GM12865 (cell line): Measurements from ENCODE around the gene DPP3.

Experiments used
- DNase-seq: peaks from one replicate; pipeline ENCODE4 v3.0.0; 2010; ENCODE audit warnings: low read depth
- H3K4me3 ChIP-seq: 2 replicates; pipeline ENCODE4 v1.5.1; 2011; ENCODE audit warnings: mild to moderate bottlenecking, low read depth, low read length, control low read depth
- CTCF ChIP-seq: IDR thresholded peaks from 2 replicates; pipeline ENCODE4 v1.5.1; 2011; ENCODE audit warnings: low read length, control low read depth, low read depth, inconsistent platforms; ENCODE audit not compliant: insufficient read depth; ENCODE audit errors: missing control alignments

Gene DPP3

DNA sequence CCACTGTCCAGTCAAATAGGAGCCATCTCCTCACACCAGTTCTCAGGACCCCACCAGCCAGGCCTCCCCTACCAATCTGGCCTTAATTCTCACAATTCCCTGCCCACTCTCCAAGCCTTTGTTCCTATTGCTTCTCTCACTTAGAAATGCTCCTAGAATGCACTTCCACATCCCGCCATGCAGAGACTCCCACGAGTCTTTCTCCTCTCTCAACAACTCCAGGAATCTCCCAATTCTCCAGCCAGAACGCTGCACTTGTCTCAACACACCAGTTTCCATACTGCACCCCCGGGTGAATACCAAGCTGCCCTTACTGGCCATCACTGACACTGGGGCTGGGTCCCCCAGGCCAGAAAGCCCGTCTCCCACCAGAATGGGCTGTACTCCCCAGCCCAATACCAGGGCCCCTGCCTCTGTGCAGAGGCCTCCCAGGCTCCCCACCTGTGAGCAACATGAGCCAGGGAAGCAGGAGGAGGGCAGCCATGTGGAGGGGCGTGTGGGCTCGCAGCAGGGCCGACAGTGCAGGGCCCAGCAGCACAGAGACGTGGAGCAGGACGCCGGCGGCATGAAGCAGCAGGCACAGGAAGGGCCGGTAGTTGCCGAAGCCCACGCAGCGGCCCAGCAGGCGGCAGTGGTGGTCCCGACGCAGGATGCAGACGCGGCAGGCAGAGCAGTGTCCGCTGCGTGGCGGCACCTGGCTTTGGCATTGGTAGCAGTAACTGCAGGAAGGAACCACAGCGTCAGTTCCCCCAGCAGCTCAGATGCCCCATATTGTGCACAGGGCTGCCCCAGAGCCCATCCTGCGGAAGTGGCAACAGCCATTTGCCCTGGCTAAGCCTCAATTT is 63.3 kb downstream of the DPP3 start:
- peak overlapping the region; percentile 88 for H3K4me3 ChIP-seq
- DNase-seq: peak; percentile 90
- peak; percentile 70 for TF ChIP-seq CTCF

DNA sequence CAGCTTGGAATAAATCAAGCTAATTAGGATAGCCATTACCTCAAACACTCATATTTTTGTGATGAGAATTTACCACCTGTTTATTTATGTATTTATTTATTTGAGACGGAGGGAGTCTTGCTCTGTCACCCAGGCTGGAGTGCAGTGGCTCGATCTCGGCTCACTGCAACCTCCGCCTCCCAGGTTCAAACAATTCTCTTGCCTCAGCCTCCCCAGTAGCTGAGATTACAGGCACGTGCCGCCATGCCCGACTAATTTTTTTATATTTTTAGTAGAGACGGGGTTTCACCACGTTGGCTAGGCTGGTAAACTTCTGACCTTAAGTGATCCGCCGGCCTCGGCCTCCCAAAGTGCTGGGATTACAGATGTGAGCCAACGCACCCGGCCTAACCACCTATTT is 64.7 kb downstream of the DPP3 start:
- H3K4me3 ChIP-seq: peak overlapping the region; percentile 88
- DNase-seq: peak; percentile 25

DNA sequence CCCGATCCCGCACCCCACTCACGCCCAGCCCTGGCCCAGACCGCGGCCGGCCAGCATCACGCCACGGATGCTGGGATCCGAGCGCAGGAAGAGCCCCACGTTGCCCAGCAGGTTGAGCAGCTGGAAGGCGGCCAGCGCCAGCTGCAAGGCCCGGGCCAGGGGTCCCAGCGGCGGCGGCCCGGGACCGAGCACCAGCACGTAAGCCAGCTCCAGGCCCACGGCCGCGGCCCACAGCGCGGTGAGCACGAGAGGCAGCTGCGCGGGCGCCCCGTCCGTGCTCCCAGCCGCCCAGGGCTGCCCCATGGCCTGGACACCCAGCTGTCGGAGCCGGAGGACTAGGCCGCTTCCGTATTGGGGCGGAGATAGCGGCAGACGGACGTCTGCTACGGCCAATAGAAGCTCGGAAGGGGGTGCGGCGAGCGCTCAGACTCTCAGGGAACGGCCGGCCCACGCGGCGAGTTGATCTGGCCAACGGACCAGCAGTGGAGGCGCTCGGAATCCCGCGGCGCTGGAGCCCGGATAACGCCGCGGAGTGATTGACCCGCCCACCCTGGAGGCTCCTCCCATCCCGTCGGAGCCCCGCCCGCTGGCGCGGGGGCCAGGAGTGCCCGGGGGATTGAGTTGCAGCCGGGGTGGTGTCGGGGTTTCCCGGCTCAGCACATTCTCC is 65.6 kb downstream of the DPP3 start, which contains the start of gene ZDHHC24:
Gene ZDHHC24 (minus strand): TSS at position 348 of the 667 bp plus-strand sequence. CDS start 45 bp downstream, at position 303.
- peak within 1 kb of the TSS; percentile 88 for H3K4me3 ChIP-seq
- DNase-seq: peak; percentile 98
- no peak for TF ChIP-seq CTCF

GRCh38 chr11:66546368-66546965 is 66.2 kb downstream of the DPP3 start, which contains the start of gene ACTN3:
Gene ACTN3, plus strand, starts transcription at chr11:66546903. Its CDS starts 35 bp downstream, at chr11:66546938.
- H3K4me3 ChIP-seq: peak within 1 kb of the TSS; percentile 88
- DNase-seq: peak; percentile 32
- TF ChIP-seq CTCF: no peak

- peak; percentile 16 for DNase-seq
- no peak overlapping the region; the same call in 1 of the 2 replicates for H3K4me3 ChIP-seq
- no peak for TF ChIP-seq CTCF
These were observed 66.9 kb downstream of the DPP3 start for GRCh38 chr11:66546966-66547661.

DNA sequence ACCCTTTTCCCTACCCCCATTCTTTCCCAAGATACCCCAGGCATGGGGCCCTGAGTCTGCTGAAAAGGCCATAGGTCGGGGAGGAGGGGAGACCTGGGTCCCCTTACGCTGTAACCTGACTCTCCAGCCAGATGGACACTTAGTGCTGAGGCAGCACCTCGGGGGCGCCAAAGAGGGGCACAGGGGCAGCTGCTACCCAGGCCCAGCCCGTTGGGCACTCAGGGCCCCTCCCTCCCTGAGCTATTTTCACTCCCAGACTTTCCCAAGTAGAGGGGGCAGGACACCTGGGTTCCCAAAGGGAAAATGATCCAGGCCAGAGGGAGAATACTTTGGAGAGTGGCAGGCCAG is 67.4 kb downstream of the DPP3 start:
- H3K4me3 ChIP-seq: no peak overlapping the region
- TF ChIP-seq CTCF: no peak
- DNase-seq: no peak
